H1 (cell line): ENCODE measurements around the gene HADHA. TPM values are rescaled to one million over a fixed set of nuclear protein-coding genes. Genes with fewer than 3 reads are reported as not detected.

ENCODE experiments used
- CTCF ChIA-PET: fragments of 300-600 bp; sonication (Branson Sonifier 250); formaldehyde crosslinking; loops from one replicate; lab custom pipeline; 2021; ENCODE audit not compliant: partially characterized antibody; lab: Charles Lee
- POLR2A ChIA-PET: fragments of 300-600 bp; sonication (Branson Sonifier 250); formaldehyde crosslinking; loops from one replicate; lab custom pipeline; 2021; ENCODE audit warnings: inconsistent platforms; ENCODE audit not compliant: partially characterized antibody; lab: Charles Lee
- DNase-seq, 2 experiments: peaks; one replicate each; pipeline versions ENCODE4 v3.0.0 to v3.0.0-alpha.2; 2010 to 2022; ENCODE audit warnings: low spot score in 2 of 2, low read depth in 1 of 2, mixed read lengths in 1 of 2
- FAIRE-seq: peaks from 2 replicates; lab custom pipeline; 2011; peaks lifted over from hg19 to GRCh38; lab: Jason Lieb, UNC
- H2AFZ ChIP-seq: 2 replicates; pipeline ENCODE4 v1.8.1; 2012; ENCODE audit warnings: low read length, inconsistent platforms
- H2AK5ac ChIP-seq: 2 replicates; pipeline ENCODE4 v1.6.1; 2013; ENCODE audit warnings: low read depth, low read length
- H2BK120ac ChIP-seq: replicated peaks from 2 replicates; pipeline ENCODE3; 2013; ENCODE audit warnings: low read depth, low read length, inconsistent platforms
- H2BK12ac ChIP-seq: 2 replicates; pipeline ENCODE4 v1.6.1; 2013; ENCODE audit warnings: low read depth, low read length
- H2BK15ac ChIP-seq: 2 replicates; pipeline ENCODE4 v1.6.1; 2013; ENCODE audit warnings: low read length
- H2BK20ac ChIP-seq: 2 replicates; pipeline ENCODE4 v1.6.1; 2013; ENCODE audit warnings: low read length
- H2BK5ac ChIP-seq: 2 replicates; pipeline ENCODE4 v1.6.1; 2013; ENCODE audit warnings: low read depth, low read length
- H3K14ac ChIP-seq: 2 replicates; pipeline ENCODE4 v1.6.1; 2013; ENCODE audit warnings: inconsistent platforms; ENCODE audit not compliant: insufficient read length
- H3K18ac ChIP-seq: 2 replicates; pipeline ENCODE4 v1.6.1; 2013; ENCODE audit warnings: low read length; ENCODE audit errors: extremely low read depth
- H3K23ac ChIP-seq: 2 replicates; pipeline ENCODE4 v1.6.1; 2013; ENCODE audit warnings: inconsistent platforms; ENCODE audit not compliant: insufficient read length
- H3K23me2 ChIP-seq: 2 replicates; pipeline ENCODE4 v1.6.1; 2013; ENCODE audit warnings: low read depth, low read length
- H3K27ac ChIP-seq: 2 replicates; pipeline ENCODE4 v1.6.1; 2011; ENCODE audit warnings: low read depth, low read length, inconsistent platforms
- H3K27me3 ChIP-seq, 4 experiments: replicated peaks in 1 of 4; 1 replicate in 1 of 4; 2 replicates in 3 of 4; pipeline versions ENCODE4 v1.6.1 to v1.8.1; 2011 to 2013; ENCODE audit warnings: low read length in 3 of 4, mild to moderate bottlenecking in 3 of 4, inconsistent platforms in 2 of 4, mixed read lengths in 2 of 4, moderate library complexity in 1 of 4; ENCODE audit not compliant: control insufficient read depth in 3 of 4, insufficient read depth in 3 of 4; ENCODE audit errors: extremely low read depth in 1 of 4
- H3K36me3 ChIP-seq, 4 experiments: 2 replicates each; pipeline versions ENCODE4 v1.6.1 to v1.8.1; 2011 to 2013; ENCODE audit warnings: mild to moderate bottlenecking in 4 of 4, low read length in 3 of 4, moderate library complexity in 2 of 4, control low read depth in 1 of 4, inconsistent platforms in 1 of 4; ENCODE audit not compliant: insufficient read depth in 4 of 4, control insufficient read depth in 2 of 4
- H3K4ac ChIP-seq: replicated peaks from 2 replicates; pipeline ENCODE3; 2013; ENCODE audit warnings: low read length, low read depth, mixed read lengths, inconsistent platforms; ENCODE audit not compliant: insufficient read length
- H3K4me1 ChIP-seq, 4 experiments: replicated peaks in 1 of 4; 1 replicate in 1 of 4; 2 replicates in 3 of 4; pipeline versions ENCODE4 v1.6.1 to v1.8.1; 2011 to 2013; ENCODE audit warnings: low read length in 3 of 4, inconsistent platforms in 2 of 4, mixed read lengths in 1 of 4; ENCODE audit not compliant: insufficient read depth in 4 of 4, control insufficient read depth in 3 of 4
- H3K4me2 ChIP-seq, 2 experiments: 2 replicates each; pipeline versions ENCODE4 v1.6.1 to v1.8.1; 2011 to 2013; ENCODE audit warnings: low read depth in 2 of 2, low read length in 2 of 2, control low read depth in 1 of 2, inconsistent platforms in 1 of 2, mild to moderate bottlenecking in 1 of 2; ENCODE audit not compliant: insufficient read depth in 1 of 2
- H3K4me3 ChIP-seq, 4 experiments: fragments of 200-600, 300-600 bp in 1 of 4; sonication (generic), shearing (Covaris generic), sonication (Bioruptor Twin) in 1 of 4; 2 replicates each; pipeline versions ENCODE4 v1.5.1 to v1.8.1; 2011 to 2016; ENCODE audit warnings: low read length in 4 of 4, low read depth in 3 of 4, control low read depth in 2 of 4, inconsistent platforms in 2 of 4, mild to moderate bottlenecking in 2 of 4, mixed read lengths in 1 of 4, moderate library complexity in 1 of 4; ENCODE audit not compliant: insufficient read depth in 2 of 4; ENCODE audit errors: extremely low read depth in 1 of 4
- H3K56ac ChIP-seq: replicated peaks from 2 replicates; pipeline ENCODE3; 2013; ENCODE audit warnings: low read depth, mild to moderate bottlenecking, mixed read lengths, low read length, inconsistent platforms; ENCODE audit not compliant: insufficient read length
- H3K79me1 ChIP-seq: 2 replicates; pipeline ENCODE4 v1.6.1; 2013; ENCODE audit warnings: low read depth, low read length, control low read depth
- H3K79me2 ChIP-seq, 2 experiments: 2 replicates each; pipeline versions ENCODE4 v1.6.1 to v1.8.1; 2012 to 2013; ENCODE audit warnings: low read length in 2 of 2, mild to moderate bottlenecking in 2 of 2, inconsistent platforms in 1 of 2; ENCODE audit not compliant: insufficient read depth in 2 of 2, control insufficient read depth in 1 of 2
- H3K9ac ChIP-seq, 4 experiments: replicated peaks in 1 of 4; 1 replicate in 1 of 4; 2 replicates in 3 of 4; pipeline versions ENCODE4 v1.6.1 to v1.8.1; 2011 to 2013; ENCODE audit warnings: low read depth in 3 of 4, low read length in 3 of 4, control low read depth in 2 of 4, mild to moderate bottlenecking in 2 of 4, moderate library complexity in 2 of 4, inconsistent platforms in 1 of 4; ENCODE audit errors: extremely low read depth in 1 of 4
- H3K9me3 ChIP-seq, 2 experiments: 2 replicates each; pipeline versions ENCODE4 v1.6.1 to v1.8.1; 2012 to 2013; ENCODE audit warnings: mild to moderate bottlenecking in 2 of 2, moderate library complexity in 2 of 2, control low read depth in 1 of 2, inconsistent platforms in 1 of 2, low read depth in 1 of 2, low read length in 1 of 2, mixed read lengths in 1 of 2; ENCODE audit not compliant: insufficient read depth in 2 of 2
- H4K20me1 ChIP-seq, 2 experiments: replicated peaks in 1 of 2; 2 replicates each; pipeline versions ENCODE3 to v1.8.1; 2011 to 2013; ENCODE audit warnings: inconsistent platforms in 2 of 2, low read length in 2 of 2, mild to moderate bottlenecking in 1 of 2; ENCODE audit not compliant: insufficient read depth in 2 of 2, control insufficient read depth in 1 of 2
- H4K5ac ChIP-seq: 2 replicates; pipeline ENCODE4 v1.6.1; 2013; ENCODE audit warnings: low read length, low read depth, mixed read lengths, inconsistent platforms; ENCODE audit not compliant: insufficient read length
- H4K8ac ChIP-seq: 2 replicates; pipeline ENCODE4 v1.8.0; 2013; ENCODE audit warnings: mild to moderate bottlenecking, moderate library complexity, low read length, inconsistent platforms; ENCODE audit not compliant: insufficient read depth; ENCODE audit errors: extremely low read depth
- H4K91ac ChIP-seq: replicated peaks from 2 replicates; pipeline ENCODE3; 2013; ENCODE audit warnings: low read length, mixed read lengths, inconsistent platforms; ENCODE audit not compliant: insufficient read length
- FOSL1 ChIP-seq: IDR thresholded peaks from 2 replicates; pipeline ENCODE4 v1.6.1; 2011; ENCODE audit warnings: mild to moderate bottlenecking, low read depth, low read length, moderate library complexity; ENCODE audit not compliant: insufficient read depth
- SIN3A ChIP-seq, 2 experiments: IDR thresholded peaks in 1 of 2; conservative IDR thresholded peaks in 1 of 2; 2 replicates each; pipeline ENCODE4 v1.6.1; 2011 to 2012; ENCODE audit warnings: low read length in 2 of 2, improper control_type of control experiment in 1 of 2, low read depth in 1 of 2, mild to moderate bottlenecking in 1 of 2
- SRF ChIP-seq: IDR thresholded peaks from 2 replicates; pipeline ENCODE4 v1.6.1; 2011; ENCODE audit warnings: mild to moderate bottlenecking, low read depth, low read length, moderate library complexity
- WGBS, 2 experiments: shearing (Covaris generic) in 1 of 2; methylation state at CpG; one replicate each; pipeline versions ENCODE4 v1.1.6 to v1.1.7; 2013 to 2015; ENCODE audit warnings: low lambda C conversion rate in 2 of 2, mixed read lengths in 2 of 2, inconsistent platforms in 1 of 2, low coverage in 1 of 2, missing lambda C conversion rate in 1 of 2; ENCODE audit not compliant: insufficient replicate concordance in 2 of 2, insufficient coverage in 1 of 2, insufficient read length in 1 of 2; ENCODE audit errors: extremely low coverage in 1 of 2, missing lambda C conversion rate in 1 of 2; 5-methylcytosine and 5-hydroxymethylcytosine counted together
- polyA plus RNA-seq, 7 experiments: library from polyadenylated mRNA; depleted of rRNA in 3 of 7; stranded (reverse) in 5 of 7; unstranded in 2 of 7; fragments of >200 nt in 5 of 7; fragments of 200-250 nt in 2 of 7; gene quantifications; 1 replicate in 5 of 7; 2 replicates in 1 of 7; 4 replicates in 1 of 7; pipeline versions ENCODE4 v1.2.1 to v1.2.3, GENCODE V29; 2011 to 2013; ENCODE audit warnings: missing spikeins in 2 of 7, mixed read lengths in 2 of 7
- total RNA-seq: library from RNA; stranded (reverse); fragmentation: NEBNext Ultra II Directional; extraction: Animal tissue kit (Norgen Biotek cat#: 25700); gene quantifications from 2 replicates; pipeline ENCODE4 v1.2.1, GENCODE V29; 2021

HADHA gene
- total and polyA plus RNA-seq, 2 of the 8 experiments (the other 6 are each of a cell fraction or from before 2014, with no cell fraction given) = 64.6 to 131 TPM

DNA sequence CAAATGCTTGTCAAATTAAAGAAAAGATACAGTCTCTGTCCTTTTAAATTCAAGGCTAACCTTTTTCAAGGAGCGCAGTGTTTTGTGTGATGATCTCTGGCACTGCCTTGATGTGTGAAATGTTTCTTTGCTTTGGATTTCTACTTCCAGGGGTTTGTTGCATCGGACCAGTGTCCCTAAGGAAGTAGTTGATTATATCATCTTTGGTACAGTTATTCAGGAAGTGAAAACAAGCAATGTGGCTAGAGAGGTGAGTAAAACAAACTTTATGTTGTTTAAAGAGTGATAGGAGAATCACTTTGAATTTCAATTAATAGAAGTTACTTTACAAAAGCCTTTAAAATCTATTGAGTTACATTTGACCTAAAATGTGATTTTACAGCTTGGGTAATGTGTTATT, 29.1 kb upstream of the HADHA start:
- FAIRE-seq (no peak), DNase-seq (no peak)
- H3K14ac ChIP-seq = no peak overlapping the region
- no peaks in the 10 kb centered on the region for H3K4me1 ChIP-seq
- H3K9me3 ChIP-seq = no peaks in the 10 kb centered on the region
- ChIA-PET CTCF (no interaction called here), POLR2A (interaction anchor here (0.9 kb wide), 1 partner anchor 10 kb away, joined by 4 read pairs; no protein-coding TSS in a partner anchor)
- H3K23ac ChIP-seq = no peak overlapping the region
- no peak overlapping the region for H3K27ac ChIP-seq
- H3K4me3 ChIP-seq = no peak overlapping the region
- H3K79me1 ChIP-seq = no peaks in the 10 kb centered on the region
- H3K79me2 ChIP-seq = no peaks in the 10 kb centered on the region
- H2BK20ac ChIP-seq = no peak overlapping the region
- WGBS, 2 experiments = 84% methylated on average over 2 of the region's 2 CpGs; no CpG with 5 or more reads in 1 of the 2 experiments
- H4K91ac ChIP-seq = no peak overlapping the region
- H4K8ac ChIP-seq = no peak overlapping the region
- no peak overlapping the region for H2AK5ac ChIP-seq
- no peak overlapping the region for H4K5ac ChIP-seq
- no peak overlapping the region for H2BK120ac ChIP-seq
- no peak overlapping the region for H3K9ac ChIP-seq
- H3K18ac ChIP-seq = no peak overlapping the region
- no peak overlapping the region for H2BK12ac ChIP-seq
- H3K23me2 ChIP-seq = no peaks in the 10 kb centered on the region
- peaks cover 0 to 2% of the 10 kb centered on the region in 2 experiments for H4K20me1 ChIP-seq
- no peak overlapping the region for H2BK15ac ChIP-seq
- peaks cover 4 to 16% (median 11%) of the 10 kb centered on the region in 4 experiments; a peak in 7 of 8 replicates for H3K36me3 ChIP-seq
- no peak overlapping the region for H2AFZ ChIP-seq
- no peak overlapping the region for H2BK5ac ChIP-seq
- H3K56ac ChIP-seq = no peak overlapping the region
- TF ChIP-seq SRF (no peak), SIN3A (conservative IDR thresholded peaks at IDR 0.05 in 1 of 2, IDR thresholded peaks at IDR 0.05 in 1 of 2; ENCODE audit: low read depth in 1 of 2, low read length in 2 of 2) (no peak), FOSL1 (no peak)
- H3K27me3 ChIP-seq = peaks cover 0 to 1% (median 0%) of the 10 kb centered on the region in 4 experiments; a peak in 1 of 7 replicates
- no peak overlapping the region for H3K4ac ChIP-seq
- H3K4me2 ChIP-seq = no peak overlapping the region
